SK-N-SH treated with all-trans-retinoic acid at 6 μM for 48 hours (cell line): ENCODE measurements around the gene RSRP1.

Experiments
- ARNTL ChIP-seq: fragments of 450-650 bp; formaldehyde crosslinking; IDR thresholded peaks from 2 replicates; pipeline ENCODE4 v1.5.0; 2020; ENCODE audit warnings: low read depth, mild to moderate bottlenecking, moderate library complexity, borderline replicate concordance
- CSDC2 ChIP-seq: fragments of 250-450 bp; sonication (Bioruptor Pico); IDR thresholded peaks from 2 replicates; pipeline ENCODE4 v1.5.0; 2020; ENCODE audit warnings: mild to moderate bottlenecking, moderate library complexity
- ISL1 ChIP-seq: fragments of 250-450 bp; sonication (Bioruptor Pico); IDR thresholded peaks from 2 replicates; pipeline ENCODE4 v2.1.2; 2022; ENCODE audit warnings: mild to moderate bottlenecking, moderate library complexity
- RARB ChIP-seq: fragments of 250-450 bp; sonication (Bioruptor Pico); IDR thresholded peaks from 2 replicates; pipeline ENCODE4 v1.8.0; 2021; ENCODE audit warnings: mild to moderate bottlenecking, moderate library complexity
- SNAI2 ChIP-seq: fragments of 250-450 bp; sonication (Bioruptor Pico); IDR thresholded peaks from 2 replicates; pipeline ENCODE4 v1.5.0; 2020; ENCODE audit warnings: mild to moderate bottlenecking, moderate library complexity
- TCF4 ChIP-seq: fragments of 250-450 bp; sonication (Bioruptor Pico); IDR thresholded peaks from 2 replicates; pipeline ENCODE4 v1.8.0; 2021; ENCODE audit warnings: mild to moderate bottlenecking, moderate library complexity, borderline replicate concordance
- ZFP3 ChIP-seq: fragments of 250-450 bp; sonication (Bioruptor Pico); IDR thresholded peaks from 2 replicates; pipeline ENCODE4 v1.5.0; 2020; ENCODE audit warnings: mild to moderate bottlenecking, moderate library complexity
- ZNF565 ChIP-seq: fragments of 450-650 bp; formaldehyde crosslinking; conservative IDR thresholded peaks from 2 replicates; pipeline ENCODE4 v1.5.0; 2020; ENCODE audit warnings: low read depth, mild to moderate bottlenecking, moderate library complexity
- ZNF8 ChIP-seq: fragments of 450-650 bp; formaldehyde crosslinking; IDR thresholded peaks from 2 replicates; pipeline ENCODE4 v1.5.0; 2020; ENCODE audit warnings: mild to moderate bottlenecking, moderate library complexity
- TF ChIP-seq, protein P1 (sequence below): fragments of 250-450 bp; sonication (Bioruptor Pico); IDR thresholded peaks from 2 replicates; pipeline ENCODE4 v1.8.0; 2021; ENCODE audit warnings: low read depth, mild to moderate bottlenecking, moderate library complexity, borderline replicate concordance
- TF ChIP-seq, protein P2 (sequence below): fragments of 250-450 bp; sonication (Bioruptor Pico); IDR thresholded peaks from 2 replicates; pipeline ENCODE4 v1.8.0; 2020; ENCODE audit warnings: mild to moderate bottlenecking, moderate library complexity, borderline replicate concordance
- TF ChIP-seq, protein P3 (sequence below): fragments of 250-450 bp; sonication (Bioruptor Pico); IDR thresholded peaks from 2 replicates; pipeline ENCODE4 v1.5.1; 2020; ENCODE audit warnings: low read depth, mild to moderate bottlenecking, moderate library complexity
- TF ChIP-seq, protein P4 (sequence below): fragments of 250-450 bp; sonication (Bioruptor Pico); IDR thresholded peaks from 2 replicates; pipeline ENCODE4 v1.5.1; 2021; ENCODE audit warnings: mild to moderate bottlenecking, moderate library complexity
- TF ChIP-seq, protein P5 (sequence below): fragments of 250-450 bp; sonication (Bioruptor Pico); IDR thresholded peaks from 2 replicates; pipeline ENCODE4 v1.5.0; 2020; ENCODE audit warnings: mild to moderate bottlenecking, moderate library complexity

DNA sequence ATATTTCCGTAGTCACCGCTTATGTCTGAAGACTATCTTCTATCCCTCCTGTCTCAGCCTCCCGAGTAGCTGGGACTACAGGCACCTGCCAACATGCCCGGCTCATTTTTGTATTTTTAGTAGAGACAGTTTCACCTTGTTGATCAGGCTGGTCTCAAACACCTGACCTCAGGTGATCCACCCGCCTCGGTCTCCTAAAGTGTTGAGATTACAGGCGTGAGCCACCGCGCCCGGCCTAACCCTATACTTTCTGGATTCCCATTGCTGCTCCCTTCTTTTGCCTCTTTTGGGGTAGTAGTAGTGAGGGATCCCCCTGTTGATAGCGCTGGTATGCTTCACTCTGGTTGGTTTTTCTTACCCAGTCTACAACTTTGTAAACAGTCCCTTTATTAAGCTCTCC is 9.2 kb downstream of the RSRP1 start:
- TF ChIP-seq, protein P1, sequence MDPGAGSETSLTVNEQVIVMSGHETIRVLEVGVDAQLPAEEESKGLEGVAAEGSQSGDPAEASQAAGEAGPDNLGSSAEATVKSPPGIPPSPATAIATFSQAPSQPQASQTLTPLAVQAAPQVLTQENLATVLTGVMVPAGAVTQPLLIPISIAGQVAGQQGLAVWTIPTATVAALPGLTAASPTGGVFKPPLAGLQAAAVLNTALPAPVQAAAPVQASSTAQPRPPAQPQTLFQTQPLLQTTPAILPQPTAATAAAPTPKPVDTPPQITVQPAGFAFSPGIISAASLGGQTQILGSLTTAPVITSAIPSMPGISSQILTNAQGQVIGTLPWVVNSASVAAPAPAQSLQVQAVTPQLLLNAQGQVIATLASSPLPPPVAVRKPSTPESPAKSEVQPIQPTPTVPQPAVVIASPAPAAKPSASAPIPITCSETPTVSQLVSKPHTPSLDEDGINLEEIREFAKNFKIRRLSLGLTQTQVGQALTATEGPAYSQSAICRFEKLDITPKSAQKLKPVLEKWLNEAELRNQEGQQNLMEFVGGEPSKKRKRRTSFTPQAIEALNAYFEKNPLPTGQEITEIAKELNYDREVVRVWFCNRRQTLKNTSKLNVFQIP (CRISPR knock-in tag) = no peak
- TF ChIP-seq TCF4 (CRISPR knock-in tag) = no peak
- TF ChIP-seq, protein P2, sequence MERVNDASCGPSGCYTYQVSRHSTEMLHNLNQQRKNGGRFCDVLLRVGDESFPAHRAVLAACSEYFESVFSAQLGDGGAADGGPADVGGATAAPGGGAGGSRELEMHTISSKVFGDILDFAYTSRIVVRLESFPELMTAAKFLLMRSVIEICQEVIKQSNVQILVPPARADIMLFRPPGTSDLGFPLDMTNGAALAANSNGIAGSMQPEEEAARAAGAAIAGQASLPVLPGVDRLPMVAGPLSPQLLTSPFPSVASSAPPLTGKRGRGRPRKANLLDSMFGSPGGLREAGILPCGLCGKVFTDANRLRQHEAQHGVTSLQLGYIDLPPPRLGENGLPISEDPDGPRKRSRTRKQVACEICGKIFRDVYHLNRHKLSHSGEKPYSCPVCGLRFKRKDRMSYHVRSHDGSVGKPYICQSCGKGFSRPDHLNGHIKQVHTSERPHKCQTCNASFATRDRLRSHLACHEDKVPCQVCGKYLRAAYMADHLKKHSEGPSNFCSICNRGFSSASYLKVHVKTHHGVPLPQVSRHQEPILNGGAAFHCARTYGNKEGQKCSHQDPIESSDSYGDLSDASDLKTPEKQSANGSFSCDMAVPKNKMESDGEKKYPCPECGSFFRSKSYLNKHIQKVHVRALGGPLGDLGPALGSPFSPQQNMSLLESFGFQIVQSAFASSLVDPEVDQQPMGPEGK (CRISPR knock-in tag) = no peak
- no peak for TF ChIP-seq ZNF8 (CRISPR knock-in tag)
- TF ChIP-seq SNAI2 = no peak
- no peak for TF ChIP-seq ARNTL (CRISPR knock-in tag)
- TF ChIP-seq, protein P3, sequence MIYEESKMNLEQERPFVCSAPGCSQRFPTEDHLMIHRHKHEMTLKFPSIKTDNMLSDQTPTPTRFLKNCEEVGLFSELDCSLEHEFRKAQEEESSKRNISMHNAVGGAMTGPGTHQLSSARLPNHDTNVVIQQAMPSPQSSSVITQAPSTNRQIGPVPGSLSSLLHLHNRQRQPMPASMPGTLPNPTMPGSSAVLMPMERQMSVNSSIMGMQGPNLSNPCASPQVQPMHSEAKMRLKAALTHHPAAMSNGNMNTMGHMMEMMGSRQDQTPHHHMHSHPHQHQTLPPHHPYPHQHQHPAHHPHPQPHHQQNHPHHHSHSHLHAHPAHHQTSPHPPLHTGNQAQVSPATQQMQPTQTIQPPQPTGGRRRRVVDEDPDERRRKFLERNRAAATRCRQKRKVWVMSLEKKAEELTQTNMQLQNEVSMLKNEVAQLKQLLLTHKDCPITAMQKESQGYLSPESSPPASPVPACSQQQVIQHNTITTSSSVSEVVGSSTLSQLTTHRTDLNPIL = no peak
- TF ChIP-seq ISL1 (CRISPR knock-in tag) = no peak
- TF ChIP-seq, protein P4, sequence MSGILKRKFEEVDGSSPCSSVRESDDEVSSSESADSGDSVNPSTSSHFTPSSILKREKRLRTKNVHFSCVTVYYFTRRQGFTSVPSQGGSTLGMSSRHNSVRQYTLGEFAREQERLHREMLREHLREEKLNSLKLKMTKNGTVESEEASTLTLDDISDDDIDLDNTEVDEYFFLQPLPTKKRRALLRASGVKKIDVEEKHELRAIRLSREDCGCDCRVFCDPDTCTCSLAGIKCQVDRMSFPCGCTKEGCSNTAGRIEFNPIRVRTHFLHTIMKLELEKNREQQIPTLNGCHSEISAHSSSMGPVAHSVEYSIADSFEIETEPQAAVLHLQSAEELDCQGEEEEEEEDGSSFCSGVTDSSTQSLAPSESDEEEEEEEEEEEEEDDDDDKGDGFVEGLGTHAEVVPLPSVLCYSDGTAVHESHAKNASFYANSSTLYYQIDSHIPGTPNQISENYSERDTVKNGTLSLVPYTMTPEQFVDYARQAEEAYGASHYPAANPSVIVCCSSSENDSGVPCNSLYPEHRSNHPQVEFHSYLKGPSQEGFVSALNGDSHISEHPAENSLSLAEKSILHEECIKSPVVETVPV (CRISPR knock-in tag) = no peak
- TF ChIP-seq, protein P5, sequence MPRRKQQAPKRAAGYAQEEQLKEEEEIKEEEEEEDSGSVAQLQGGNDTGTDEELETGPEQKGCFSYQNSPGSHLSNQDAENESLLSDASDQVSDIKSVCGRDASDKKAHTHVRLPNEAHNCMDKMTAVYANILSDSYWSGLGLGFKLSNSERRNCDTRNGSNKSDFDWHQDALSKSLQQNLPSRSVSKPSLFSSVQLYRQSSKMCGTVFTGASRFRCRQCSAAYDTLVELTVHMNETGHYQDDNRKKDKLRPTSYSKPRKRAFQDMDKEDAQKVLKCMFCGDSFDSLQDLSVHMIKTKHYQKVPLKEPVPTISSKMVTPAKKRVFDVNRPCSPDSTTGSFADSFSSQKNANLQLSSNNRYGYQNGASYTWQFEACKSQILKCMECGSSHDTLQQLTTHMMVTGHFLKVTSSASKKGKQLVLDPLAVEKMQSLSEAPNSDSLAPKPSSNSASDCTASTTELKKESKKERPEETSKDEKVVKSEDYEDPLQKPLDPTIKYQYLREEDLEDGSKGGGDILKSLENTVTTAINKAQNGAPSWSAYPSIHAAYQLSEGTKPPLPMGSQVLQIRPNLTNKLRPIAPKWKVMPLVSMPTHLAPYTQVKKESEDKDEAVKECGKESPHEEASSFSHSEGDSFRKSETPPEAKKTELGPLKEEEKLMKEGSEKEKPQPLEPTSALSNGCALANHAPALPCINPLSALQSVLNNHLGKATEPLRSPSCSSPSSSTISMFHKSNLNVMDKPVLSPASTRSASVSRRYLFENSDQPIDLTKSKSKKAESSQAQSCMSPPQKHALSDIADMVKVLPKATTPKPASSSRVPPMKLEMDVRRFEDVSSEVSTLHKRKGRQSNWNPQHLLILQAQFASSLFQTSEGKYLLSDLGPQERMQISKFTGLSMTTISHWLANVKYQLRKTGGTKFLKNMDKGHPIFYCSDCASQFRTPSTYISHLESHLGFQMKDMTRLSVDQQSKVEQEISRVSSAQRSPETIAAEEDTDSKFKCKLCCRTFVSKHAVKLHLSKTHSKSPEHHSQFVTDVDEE = no peak
- TF ChIP-seq RARB (CRISPR knock-in tag) = no peak
- no peak for TF ChIP-seq CSDC2 (CRISPR knock-in tag)
- TF ChIP-seq ZFP3 (CRISPR knock-in tag) = no peak
- no peak for TF ChIP-seq ZNF565 (CRISPR knock-in tag)
